SK-N-MC (cell line): ENCODE data around the gene GRID2IP.

Experiments used
- EZH2 ChIP-seq: fragments of 200-600 bp; sonication (generic); IDR thresholded peaks from one replicate; pipeline ENCODE4 v1.6.1; 2017; ENCODE audit warnings: antibody characterized with exemption
- FOXP2 ChIP-seq: optimal IDR thresholded peaks from 2 replicates; pipeline ENCODE3; 2011; ENCODE audit warnings: mild to moderate bottlenecking, moderate library complexity; ENCODE audit not compliant: insufficient read depth; ENCODE audit errors: extremely low read length, control extremely low read depth
- POLR2AphosphoS5 ChIP-seq: IDR thresholded peaks from 2 replicates; pipeline ENCODE4 v1.6.1; 2012; ENCODE audit warnings: mild to moderate bottlenecking, low read depth, low read length, borderline replicate concordance

DNA sequence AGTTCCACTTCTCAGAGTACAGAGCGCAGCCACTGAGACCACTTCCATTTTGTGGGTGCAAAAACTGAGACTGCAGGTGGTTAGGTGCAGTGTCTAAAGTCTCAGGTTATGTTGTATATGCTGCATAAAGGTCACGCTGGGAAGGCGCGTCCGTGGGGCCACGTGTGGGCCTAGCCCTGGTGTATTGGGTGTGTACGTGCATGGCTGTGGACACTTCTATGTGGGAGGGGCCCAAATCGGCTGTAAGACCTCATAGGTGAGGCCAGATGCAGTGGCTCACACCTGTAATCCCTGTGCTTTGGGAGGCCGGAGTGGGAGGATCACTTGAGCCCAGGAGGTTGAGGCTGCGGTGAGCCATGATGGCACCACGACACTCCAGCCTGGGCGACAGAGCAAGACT lies 37.7 kb downstream of the GRID2IP start:
- no peak for TF ChIP-seq POLR2AphosphoS5
- no peak for TF ChIP-seq FOXP2
- no peak for TF ChIP-seq EZH2
